RWPE2 (cell line): Measurements from ENCODE around the gene JUP.

ENCODE experiments used
- ATAC-seq: fragments of 200-7000 bp; cut with Tn5 transposase; 3 replicates; pipeline ENCODE4 v1.9.1; 2021; ENCODE audit warnings: low read depth
- DNase-seq: peaks from one replicate; pipeline ENCODE4 v3.0.0-alpha.2; 2020; ENCODE audit warnings: low spot score
- H3K27ac ChIP-seq: fragments of 450-650 bp; 2 replicates; pipeline ENCODE4 v1.5.1; 2017; ENCODE audit warnings: mild to moderate bottlenecking; ENCODE audit not compliant: poor library complexity, severe bottlenecking
- H3K27me3 ChIP-seq: fragments of 250-450 bp; sonication (Bioruptor Pico); 2 replicates; pipeline ENCODE4 v1.5.1; 2021; ENCODE audit warnings: mild to moderate bottlenecking, moderate library complexity; ENCODE audit not compliant: insufficient read depth, poor library complexity, severe bottlenecking
- H3K36me3 ChIP-seq: fragments of 250-450 bp; sonication (Bioruptor Pico); 2 replicates; pipeline ENCODE4 v1.5.1; 2020; ENCODE audit warnings: low read depth, mild to moderate bottlenecking, moderate library complexity
- H3K4me1 ChIP-seq: fragments of 250-450 bp; sonication (Bioruptor Pico); 2 replicates; pipeline ENCODE4 v1.5.1; 2021; ENCODE audit warnings: mild to moderate bottlenecking, moderate library complexity; ENCODE audit not compliant: insufficient read depth, poor library complexity, severe bottlenecking
- H3K4me3 ChIP-seq: fragments of 250-450 bp; sonication (Bioruptor Pico); 2 replicates; pipeline ENCODE4 v1.5.1; 2021; ENCODE audit warnings: mild to moderate bottlenecking, moderate library complexity; ENCODE audit not compliant: severe bottlenecking
- H3K9me3 ChIP-seq: fragments of 250-450 bp; sonication (Bioruptor Pico); 2 replicates; pipeline ENCODE4 v1.5.1; 2021; ENCODE audit warnings: mild to moderate bottlenecking, moderate library complexity; ENCODE audit not compliant: severe bottlenecking
- CTCF ChIP-seq: fragments of 450-650 bp; IDR thresholded peaks from one replicate; pipeline ENCODE4 v1.5.1; 2017; ENCODE audit warnings: mild to moderate bottlenecking, moderate library complexity; ENCODE audit not compliant: poor library complexity, severe bottlenecking

Gene JUP

GRCh38 chr17:41792845-41793783, 6.6 kb upstream of the JUP start:
- peak; percentile 88 for ATAC-seq
- no peaks in the 10 kb centered on the region for H3K9me3 ChIP-seq
- H3K36me3 ChIP-seq, result no peaks in the 10 kb centered on the region
- DNase-seq, result peak; percentile 91
- peaks cover 26% of the 10 kb centered on the region for H3K4me1 ChIP-seq
- H3K27me3 ChIP-seq, result no peaks in the 10 kb centered on the region
- TF ChIP-seq CTCF, result no peak
- H3K27ac ChIP-seq, result peak overlapping the region; percentile 97
- H3K4me3 ChIP-seq, result no peak overlapping the region

GRCh38 chr17:41787021-41787418, 509 bp upstream of the JUP start:
- Histone ChIP-seq H3K36me3 (peaks cover 22% of the 10 kb centered on the region), H3K27me3 (no peaks in the 10 kb centered on the region), H3K4me1 (peaks cover 15% of the 10 kb centered on the region), H3K27ac (peak overlapping the region; percentile 94), H3K9me3 (no peaks in the 10 kb centered on the region), H3K4me3 (no peak overlapping the region)
- ATAC-seq, result no peak
- no peak for TF ChIP-seq CTCF
- no peak for DNase-seq

DNA sequence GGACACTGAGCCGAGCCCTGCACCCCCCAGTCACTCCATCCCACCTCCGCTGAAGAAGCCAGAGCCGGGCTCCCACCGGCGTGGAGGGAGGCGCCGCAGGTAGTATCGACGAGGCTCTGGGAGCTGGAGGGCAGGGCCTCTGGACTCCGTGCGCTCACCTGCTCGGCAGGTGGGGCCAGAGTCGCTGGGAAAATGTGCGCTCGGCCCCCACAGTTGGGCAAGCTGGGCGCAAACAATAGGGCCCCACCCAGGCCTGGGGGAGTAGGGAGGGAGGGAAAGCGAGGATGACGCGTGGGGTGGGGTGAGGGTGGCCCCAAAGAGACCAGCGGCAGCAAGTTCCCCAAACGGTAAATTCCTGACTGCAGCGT, 668 bp downstream of the JUP start:
- Histone ChIP-seq H3K27ac (peak overlapping the region; percentile 94), H3K9me3 (no peaks in the 10 kb centered on the region), H3K27me3 (no peaks in the 10 kb centered on the region), H3K4me3 (peak overlapping the region; percentile 85), H3K4me1 (peaks cover 15% of the 10 kb centered on the region), H3K36me3 (peaks cover 29% of the 10 kb centered on the region)
- no peak for TF ChIP-seq CTCF
- ATAC-seq (peak; percentile 36), DNase-seq (peak; percentile 93)

GRCh38 chr17:41785091-41785858, 1.2 kb downstream of the JUP start:
- Histone ChIP-seq H3K27ac (peak overlapping the region; percentile 94), H3K9me3 (no peaks in the 10 kb centered on the region), H3K4me1 (peaks cover 15% of the 10 kb centered on the region), H3K27me3 (no peaks in the 10 kb centered on the region), H3K36me3 (peaks cover 29% of the 10 kb centered on the region), H3K4me3 (peak overlapping the region; percentile 85)
- no peak for DNase-seq
- no peak for TF ChIP-seq CTCF
- ATAC-seq, result no peak
